Breast epithelium (tissue), 3 donors: ENCODE results near the gene MLC1.

Source experiments
- POLR2AphosphoS5 ChIP-seq, 3 donors: sonication (generic); formaldehyde crosslinking; IDR thresholded peaks; one replicate each; pipeline ENCODE4 v1.6.1; 2017; ENCODE audit warnings: antibody characterized with exemption in 3 of 3
- TF ChIP-seq, protein P1 (sequence below), 3 donors: fragments of 450-650 bp; IDR thresholded peaks; one replicate each; pipeline ENCODE4 v1.5.1; 2016 to 2017; ENCODE audit warnings: antibody characterized with exemption in 3 of 3, mild to moderate bottlenecking in 3 of 3, moderate library complexity in 3 of 3

DNA sequence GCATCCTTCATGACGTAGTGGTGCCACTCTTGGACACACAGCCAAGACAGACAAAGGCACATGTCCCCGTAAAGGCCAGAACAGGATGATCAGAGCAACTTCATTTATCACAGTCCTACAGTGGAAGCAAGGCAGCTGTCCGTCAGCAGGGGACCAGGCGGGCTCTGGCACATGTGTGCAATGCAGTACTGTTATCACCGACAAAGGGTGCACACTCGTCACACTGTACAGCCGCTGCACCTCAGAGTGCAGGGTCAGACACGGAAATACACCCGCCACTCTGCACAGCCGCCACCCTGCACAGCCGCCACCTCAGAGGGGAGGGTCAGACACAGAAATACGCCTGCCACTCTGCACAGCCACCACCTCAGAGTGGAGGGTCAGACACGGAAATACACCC lies 59.2 kb downstream of the MLC1 start:
- TF ChIP-seq POLR2AphosphoS5 (IDR thresholded peaks at IDR 0.05) = no peak
- TF ChIP-seq, protein P1, sequence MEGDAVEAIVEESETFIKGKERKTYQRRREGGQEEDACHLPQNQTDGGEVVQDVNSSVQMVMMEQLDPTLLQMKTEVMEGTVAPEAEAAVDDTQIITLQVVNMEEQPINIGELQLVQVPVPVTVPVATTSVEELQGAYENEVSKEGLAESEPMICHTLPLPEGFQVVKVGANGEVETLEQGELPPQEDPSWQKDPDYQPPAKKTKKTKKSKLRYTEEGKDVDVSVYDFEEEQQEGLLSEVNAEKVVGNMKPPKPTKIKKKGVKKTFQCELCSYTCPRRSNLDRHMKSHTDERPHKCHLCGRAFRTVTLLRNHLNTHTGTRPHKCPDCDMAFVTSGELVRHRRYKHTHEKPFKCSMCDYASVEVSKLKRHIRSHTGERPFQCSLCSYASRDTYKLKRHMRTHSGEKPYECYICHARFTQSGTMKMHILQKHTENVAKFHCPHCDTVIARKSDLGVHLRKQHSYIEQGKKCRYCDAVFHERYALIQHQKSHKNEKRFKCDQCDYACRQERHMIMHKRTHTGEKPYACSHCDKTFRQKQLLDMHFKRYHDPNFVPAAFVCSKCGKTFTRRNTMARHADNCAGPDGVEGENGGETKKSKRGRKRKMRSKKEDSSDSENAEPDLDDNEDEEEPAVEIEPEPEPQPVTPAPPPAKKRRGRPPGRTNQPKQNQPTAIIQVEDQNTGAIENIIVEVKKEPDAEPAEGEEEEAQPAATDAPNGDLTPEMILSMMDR (IDR thresholded peaks at IDR 0.05) = no peak
